Measurements from ENCODE around the gene TMEM229B.

GRCh38 chr14:67500981-67501380 lies 12.5 kb upstream of the TMEM229B start:
- TF ChIP-seq CTCF (IDR thresholded peaks at IDR 0.05) (no peak), POLR2A (IDR thresholded peaks at IDR 0.05) (no peak)
